WTC11 (cell line): Measurements from ENCODE around the gene MYLK4. TPM values are rescaled to one million over a fixed set of nuclear protein-coding genes. Genes with fewer than 3 reads are reported as not detected.

ENCODE experiments used
- ATAC-seq: fragments of 200-7000 bp; cut with Tn5 transposase; 2 replicates; pipeline ENCODE4 v1.10.0; 2021; ENCODE audit warnings: mild to moderate bottlenecking, moderate library complexity
- CTCF ChIA-PET: fragments of 300-600 bp; sonication (Branson Sonifier 250); formaldehyde crosslinking; loops from one replicate; lab custom pipeline; 2021; ENCODE audit warnings: antibody characterized with exemption; lab: Charles Lee
- POLR2A ChIA-PET: fragments of 350-600 bp; sonication (Branson Sonifier 250); formaldehyde crosslinking; loops from one replicate; lab custom pipeline; 2021; ENCODE audit warnings: antibody characterized with exemption; lab: Charles Lee
- DNase-seq: peaks from one replicate; pipeline ENCODE4 v3.0.0; 2021; ENCODE audit warnings: low spot score
- H3K27ac Mint-ChIP-seq: 2 replicates; pipeline ENCODE4 v1.8.0; 2021; ENCODE audit warnings: mixed read lengths
- H3K27me3 Mint-ChIP-seq: 2 replicates; pipeline ENCODE4 v1.8.0; 2021; ENCODE audit warnings: low read depth, mild to moderate bottlenecking, moderate library complexity, mixed read lengths
- H3K36me3 Mint-ChIP-seq: 2 replicates; pipeline ENCODE4 v1.8.0; 2021; ENCODE audit warnings: mixed read lengths
- H3K4me1 Mint-ChIP-seq: 2 replicates; pipeline ENCODE4 v1.8.0; 2022; ENCODE audit warnings: mixed read lengths
- H3K4me3 Mint-ChIP-seq: 2 replicates; pipeline ENCODE4 v1.8.0; 2021; ENCODE audit warnings: mild to moderate bottlenecking, moderate library complexity, mixed read lengths
- H3K9me3 Mint-ChIP-seq: 2 replicates; pipeline ENCODE4 v1.8.0; 2021; ENCODE audit warnings: mixed read lengths
- ELF4 ChIP-seq: sonication (generic); formaldehyde crosslinking; IDR thresholded peaks from 2 replicates; pipeline ENCODE4 v1.8.1; 2022; ENCODE audit warnings: low read depth, mild to moderate bottlenecking, moderate library complexity, missing genetic modification reagents
- GABPB1 ChIP-seq: sonication (generic); formaldehyde crosslinking; IDR thresholded peaks from 2 replicates; pipeline ENCODE4 v1.8.1; 2023; ENCODE audit warnings: mild to moderate bottlenecking, missing genetic modification reagents
- NFE2L1 ChIP-seq: sonication (generic); formaldehyde crosslinking; IDR thresholded peaks from 2 replicates; pipeline ENCODE4 v1.8.1; 2023; ENCODE audit warnings: missing genetic modification reagents
- NR3C1 ChIP-seq: sonication (generic); formaldehyde crosslinking; conservative IDR thresholded peaks from 2 replicates; pipeline ENCODE4 v1.8.1; 2023; ENCODE audit warnings: low read depth, mild to moderate bottlenecking, missing genetic modification reagents
- SMAD3 ChIP-seq: sonication (generic); formaldehyde crosslinking; IDR thresholded peaks from 2 replicates; pipeline ENCODE4 v1.8.0; 2022; ENCODE audit warnings: missing genetic modification reagents, mild to moderate bottlenecking, borderline replicate concordance
- SMAD4 ChIP-seq: sonication (generic); formaldehyde crosslinking; IDR thresholded peaks from 2 replicates; pipeline ENCODE4 v1.8.0; 2022; ENCODE audit warnings: mild to moderate bottlenecking, missing genetic modification reagents
- SP1 ChIP-seq: sonication (generic); formaldehyde crosslinking; conservative IDR thresholded peaks from 2 replicates; pipeline ENCODE4 v1.8.1; 2022; ENCODE audit warnings: missing genetic modification reagents
- ZNF138 ChIP-seq: sonication (generic); formaldehyde crosslinking; conservative IDR thresholded peaks from 2 replicates; pipeline ENCODE4 v1.8.1; 2022; ENCODE audit warnings: mild to moderate bottlenecking, moderate library complexity, missing genetic modification reagents
- ZNF232 ChIP-seq: sonication (generic); formaldehyde crosslinking; IDR thresholded peaks from 2 replicates; pipeline ENCODE4 v1.8.0; 2022; ENCODE audit warnings: mild to moderate bottlenecking, missing genetic modification reagents
- ZNF317 ChIP-seq: sonication (generic); formaldehyde crosslinking; IDR thresholded peaks from 2 replicates; pipeline ENCODE4 v1.8.1; 2023; ENCODE audit warnings: low read depth, mild to moderate bottlenecking, moderate library complexity, missing genetic modification reagents, borderline replicate concordance
- ZNF396 ChIP-seq: fragments of 250-450 bp; sonication (Bioruptor Pico); IDR thresholded peaks from 2 replicates; pipeline ENCODE4 v1.8.0; 2021; ENCODE audit warnings: mild to moderate bottlenecking, moderate library complexity, borderline replicate concordance
- ZNF423 ChIP-seq: fragments of 250-450 bp; sonication (Bioruptor Pico); IDR thresholded peaks from 2 replicates; pipeline ENCODE4 v2.1.2; 2022; ENCODE audit warnings: mild to moderate bottlenecking, moderate library complexity
- ZNF671 ChIP-seq: fragments of 250-450 bp; sonication (Bioruptor Pico); IDR thresholded peaks from 2 replicates; pipeline ENCODE4 v1.8.0; 2021; ENCODE audit warnings: mild to moderate bottlenecking
- total RNA-seq: library from RNA; stranded (reverse); gene quantifications from 3 replicates; pipeline ENCODE4 v1.2.3, GENCODE V29; 2021
- TF ChIP-seq, protein P1 (sequence below): fragments of 200-600 bp; IDR thresholded peaks from 2 replicates; pipeline ENCODE4 v1.8.0; 2022; ENCODE audit warnings: antibody characterized with exemption
- TF ChIP-seq, protein P2 (sequence below): sonication (generic); formaldehyde crosslinking; IDR thresholded peaks from 2 replicates; pipeline ENCODE4 v1.8.1; 2023; ENCODE audit warnings: mild to moderate bottlenecking, missing genetic modification reagents
- TF ChIP-seq, protein P3 (sequence below): fragments of 250-450 bp; sonication (Bioruptor Pico); IDR thresholded peaks from 2 replicates; pipeline ENCODE4 v1.9.0; 2021; ENCODE audit warnings: moderate library complexity, mild to moderate bottlenecking, inconsistent platforms, borderline replicate concordance
- TF ChIP-seq, protein P4 (sequence below): sonication (generic); formaldehyde crosslinking; IDR thresholded peaks from 2 replicates; pipeline ENCODE4 v1.8.1; 2022; ENCODE audit warnings: missing genetic modification reagents, borderline replicate concordance
- TF ChIP-seq, protein P5 (sequence below): sonication (generic); formaldehyde crosslinking; IDR thresholded peaks from 2 replicates; pipeline ENCODE4 v1.8.0; 2023; ENCODE audit warnings: mild to moderate bottlenecking, missing genetic modification reagents
- TF ChIP-seq, protein P6 (sequence below): sonication (generic); formaldehyde crosslinking; conservative IDR thresholded peaks from 2 replicates; pipeline ENCODE4 v1.8.1; 2023; ENCODE audit warnings: mild to moderate bottlenecking, low read depth, missing genetic modification reagents, moderate library complexity

MYLK4 gene
- total RNA-seq, 1 experiment from 2014 or later = 0.13 TPM

DNA sequence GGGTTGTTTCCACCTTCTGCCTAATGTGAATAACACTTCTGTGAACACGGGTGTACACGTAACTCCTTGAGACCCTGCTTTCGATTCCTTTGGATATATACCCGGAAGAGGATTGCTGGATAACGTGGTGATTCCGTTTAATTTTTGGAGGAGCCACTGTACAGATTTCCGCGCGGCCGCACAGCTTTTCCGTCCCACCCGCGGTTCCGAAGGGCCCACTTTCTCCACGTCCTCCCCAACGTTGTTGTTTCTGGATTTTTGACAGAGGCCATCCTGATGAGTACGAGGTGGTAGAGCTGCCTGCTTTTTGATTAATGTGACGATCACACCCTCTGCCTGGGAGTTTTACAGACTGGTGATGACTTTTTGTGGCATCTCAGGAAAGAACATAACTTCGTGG is 114.0 kb downstream of the MYLK4 start:
- no peaks in the 10 kb centered on the region for H3K36me3 Mint-ChIP-seq
- CTCF ChIA-PET = no interaction called here
- H3K27ac Mint-ChIP-seq = no peak overlapping the region
- ATAC-seq = no peak
- TF ChIP-seq SMAD3 = no peak
- TF ChIP-seq ZNF232 = no peak
- TF ChIP-seq, protein P1, sequence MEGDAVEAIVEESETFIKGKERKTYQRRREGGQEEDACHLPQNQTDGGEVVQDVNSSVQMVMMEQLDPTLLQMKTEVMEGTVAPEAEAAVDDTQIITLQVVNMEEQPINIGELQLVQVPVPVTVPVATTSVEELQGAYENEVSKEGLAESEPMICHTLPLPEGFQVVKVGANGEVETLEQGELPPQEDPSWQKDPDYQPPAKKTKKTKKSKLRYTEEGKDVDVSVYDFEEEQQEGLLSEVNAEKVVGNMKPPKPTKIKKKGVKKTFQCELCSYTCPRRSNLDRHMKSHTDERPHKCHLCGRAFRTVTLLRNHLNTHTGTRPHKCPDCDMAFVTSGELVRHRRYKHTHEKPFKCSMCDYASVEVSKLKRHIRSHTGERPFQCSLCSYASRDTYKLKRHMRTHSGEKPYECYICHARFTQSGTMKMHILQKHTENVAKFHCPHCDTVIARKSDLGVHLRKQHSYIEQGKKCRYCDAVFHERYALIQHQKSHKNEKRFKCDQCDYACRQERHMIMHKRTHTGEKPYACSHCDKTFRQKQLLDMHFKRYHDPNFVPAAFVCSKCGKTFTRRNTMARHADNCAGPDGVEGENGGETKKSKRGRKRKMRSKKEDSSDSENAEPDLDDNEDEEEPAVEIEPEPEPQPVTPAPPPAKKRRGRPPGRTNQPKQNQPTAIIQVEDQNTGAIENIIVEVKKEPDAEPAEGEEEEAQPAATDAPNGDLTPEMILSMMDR = no peak
- TF ChIP-seq, all 79 proteins: peak for 0
- Mint-ChIP-seq H3K27me3 (peaks cover 23% of the 10 kb centered on the region), H3K4me1 (peaks cover 36% of the 10 kb centered on the region), H3K9me3 (no peaks in the 10 kb centered on the region), H3K4me3 (no peak overlapping the region)
- POLR2A ChIA-PET = no interaction called here
- no peak for DNase-seq

DNA sequence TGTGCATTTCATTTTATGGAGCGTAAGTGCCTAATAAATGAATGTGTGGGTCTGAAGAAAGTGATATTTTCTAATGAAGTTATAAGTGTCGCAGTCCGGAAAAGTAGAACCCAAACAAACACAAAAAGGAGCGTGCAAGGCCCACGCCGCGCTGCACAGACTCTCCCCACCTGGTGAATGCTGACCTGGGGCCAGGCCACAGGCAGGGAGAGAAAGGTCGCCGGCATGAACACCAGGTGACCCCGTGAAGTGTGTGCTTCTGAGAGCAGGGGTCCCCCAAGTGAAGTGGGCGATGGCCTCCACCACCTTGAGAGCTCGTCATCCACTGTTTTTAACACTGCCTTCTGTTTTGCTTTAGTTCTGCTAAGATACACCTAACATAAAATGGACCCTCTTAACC is 114.8 kb downstream of the MYLK4 start:
- Mint-ChIP-seq H3K27ac (no peak overlapping the region), H3K27me3 (peaks cover 27% of the 10 kb centered on the region), H3K9me3 (no peaks in the 10 kb centered on the region), H3K4me3 (no peak overlapping the region), H3K4me1 (peaks cover 36% of the 10 kb centered on the region), H3K36me3 (no peaks in the 10 kb centered on the region)
- POLR2A ChIA-PET = no interaction called here
- no peak for DNase-seq
- no peak for TF ChIP-seq ZNF232
- TF ChIP-seq ZNF396 (CRISPR knock-in tag) = no peak
- TF ChIP-seq, protein P2, sequence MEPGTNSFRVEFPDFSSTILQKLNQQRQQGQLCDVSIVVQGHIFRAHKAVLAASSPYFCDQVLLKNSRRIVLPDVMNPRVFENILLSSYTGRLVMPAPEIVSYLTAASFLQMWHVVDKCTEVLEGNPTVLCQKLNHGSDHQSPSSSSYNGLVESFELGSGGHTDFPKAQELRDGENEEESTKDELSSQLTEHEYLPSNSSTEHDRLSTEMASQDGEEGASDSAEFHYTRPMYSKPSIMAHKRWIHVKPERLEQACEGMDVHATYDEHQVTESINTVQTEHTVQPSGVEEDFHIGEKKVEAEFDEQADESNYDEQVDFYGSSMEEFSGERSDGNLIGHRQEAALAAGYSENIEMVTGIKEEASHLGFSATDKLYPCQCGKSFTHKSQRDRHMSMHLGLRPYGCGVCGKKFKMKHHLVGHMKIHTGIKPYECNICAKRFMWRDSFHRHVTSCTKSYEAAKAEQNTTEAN (CRISPR knock-in tag) = no peak
- TF ChIP-seq, protein P3, sequence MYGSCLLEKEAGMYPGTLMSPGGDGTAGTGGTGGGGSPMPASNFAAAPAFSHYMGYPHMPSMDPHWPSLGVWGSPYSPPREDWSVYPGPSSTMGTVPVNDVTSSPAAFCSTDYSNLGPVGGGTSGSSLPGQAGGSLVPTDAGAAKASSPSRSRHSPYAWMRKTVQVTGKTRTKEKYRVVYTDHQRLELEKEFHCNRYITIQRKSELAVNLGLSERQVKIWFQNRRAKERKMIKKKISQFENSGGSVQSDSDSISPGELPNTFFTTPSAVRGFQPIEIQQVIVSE (CRISPR knock-in tag) = no peak
- no peak for TF ChIP-seq NFE2L1
- no peak for TF ChIP-seq ZNF671
- TF ChIP-seq NR3C1 (CRISPR knock-in tag) = no peak
- TF ChIP-seq ZNF317 (CRISPR knock-in tag) = no peak
- no peak for TF ChIP-seq GABPB1
- TF ChIP-seq ZNF423 (CRISPR knock-in tag) = no peak
- TF ChIP-seq ZNF138 (CRISPR knock-in tag) = no peak
- no peak for TF ChIP-seq SP1 (CRISPR knock-in tag)
- TF ChIP-seq ELF4 = no peak
- TF ChIP-seq, protein P4, sequence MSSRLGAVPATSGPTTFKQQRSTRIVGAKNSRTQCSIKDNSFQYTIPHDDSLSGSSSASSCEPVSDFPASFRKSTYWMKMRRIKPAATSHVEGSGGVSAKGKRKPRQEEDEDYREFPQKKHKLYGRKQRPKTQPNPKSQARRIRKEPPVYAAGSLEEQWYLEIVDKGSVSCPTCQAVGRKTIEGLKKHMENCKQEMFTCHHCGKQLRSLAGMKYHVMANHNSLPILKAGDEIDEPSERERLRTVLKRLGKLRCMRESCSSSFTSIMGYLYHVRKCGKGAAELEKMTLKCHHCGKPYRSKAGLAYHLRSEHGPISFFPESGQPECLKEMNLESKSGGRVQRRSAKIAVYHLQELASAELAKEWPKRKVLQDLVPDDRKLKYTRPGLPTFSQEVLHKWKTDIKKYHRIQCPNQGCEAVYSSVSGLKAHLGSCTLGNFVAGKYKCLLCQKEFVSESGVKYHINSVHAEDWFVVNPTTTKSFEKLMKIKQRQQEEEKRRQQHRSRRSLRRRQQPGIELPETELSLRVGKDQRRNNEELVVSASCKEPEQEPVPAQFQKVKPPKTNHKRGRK (CRISPR knock-in tag) = no peak
- TF ChIP-seq, protein P5, sequence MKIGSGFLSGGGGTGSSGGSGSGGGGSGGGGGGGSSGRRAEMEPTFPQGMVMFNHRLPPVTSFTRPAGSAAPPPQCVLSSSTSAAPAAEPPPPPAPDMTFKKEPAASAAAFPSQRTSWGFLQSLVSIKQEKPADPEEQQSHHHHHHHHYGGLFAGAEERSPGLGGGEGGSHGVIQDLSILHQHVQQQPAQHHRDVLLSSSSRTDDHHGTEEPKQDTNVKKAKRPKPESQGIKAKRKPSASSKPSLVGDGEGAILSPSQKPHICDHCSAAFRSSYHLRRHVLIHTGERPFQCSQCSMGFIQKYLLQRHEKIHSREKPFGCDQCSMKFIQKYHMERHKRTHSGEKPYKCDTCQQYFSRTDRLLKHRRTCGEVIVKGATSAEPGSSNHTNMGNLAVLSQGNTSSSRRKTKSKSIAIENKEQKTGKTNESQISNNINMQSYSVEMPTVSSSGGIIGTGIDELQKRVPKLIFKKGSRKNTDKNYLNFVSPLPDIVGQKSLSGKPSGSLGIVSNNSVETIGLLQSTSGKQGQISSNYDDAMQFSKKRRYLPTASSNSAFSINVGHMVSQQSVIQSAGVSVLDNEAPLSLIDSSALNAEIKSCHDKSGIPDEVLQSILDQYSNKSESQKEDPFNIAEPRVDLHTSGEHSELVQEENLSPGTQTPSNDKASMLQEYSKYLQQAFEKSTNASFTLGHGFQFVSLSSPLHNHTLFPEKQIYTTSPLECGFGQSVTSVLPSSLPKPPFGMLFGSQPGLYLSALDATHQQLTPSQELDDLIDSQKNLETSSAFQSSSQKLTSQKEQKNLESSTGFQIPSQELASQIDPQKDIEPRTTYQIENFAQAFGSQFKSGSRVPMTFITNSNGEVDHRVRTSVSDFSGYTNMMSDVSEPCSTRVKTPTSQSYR (CRISPR knock-in tag) = no peak
- TF ChIP-seq SMAD4 (CRISPR knock-in tag) = no peak
- TF ChIP-seq, protein P6, sequence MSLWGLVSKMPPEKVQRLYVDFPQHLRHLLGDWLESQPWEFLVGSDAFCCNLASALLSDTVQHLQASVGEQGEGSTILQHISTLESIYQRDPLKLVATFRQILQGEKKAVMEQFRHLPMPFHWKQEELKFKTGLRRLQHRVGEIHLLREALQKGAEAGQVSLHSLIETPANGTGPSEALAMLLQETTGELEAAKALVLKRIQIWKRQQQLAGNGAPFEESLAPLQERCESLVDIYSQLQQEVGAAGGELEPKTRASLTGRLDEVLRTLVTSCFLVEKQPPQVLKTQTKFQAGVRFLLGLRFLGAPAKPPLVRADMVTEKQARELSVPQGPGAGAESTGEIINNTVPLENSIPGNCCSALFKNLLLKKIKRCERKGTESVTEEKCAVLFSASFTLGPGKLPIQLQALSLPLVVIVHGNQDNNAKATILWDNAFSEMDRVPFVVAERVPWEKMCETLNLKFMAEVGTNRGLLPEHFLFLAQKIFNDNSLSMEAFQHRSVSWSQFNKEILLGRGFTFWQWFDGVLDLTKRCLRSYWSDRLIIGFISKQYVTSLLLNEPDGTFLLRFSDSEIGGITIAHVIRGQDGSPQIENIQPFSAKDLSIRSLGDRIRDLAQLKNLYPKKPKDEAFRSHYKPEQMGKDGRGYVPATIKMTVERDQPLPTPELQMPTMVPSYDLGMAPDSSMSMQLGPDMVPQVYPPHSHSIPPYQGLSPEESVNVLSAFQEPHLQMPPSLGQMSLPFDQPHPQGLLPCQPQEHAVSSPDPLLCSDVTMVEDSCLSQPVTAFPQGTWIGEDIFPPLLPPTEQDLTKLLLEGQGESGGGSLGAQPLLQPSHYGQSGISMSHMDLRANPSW (CRISPR knock-in tag) = no peak
- CTCF ChIA-PET = interaction anchor here (0.6 to 1.5 kb wide), 5 partner anchors 9 to 107 kb away, joined by 3 to 4 read pairs (median 3); no protein-coding TSS in a partner anchor
- no peak for ATAC-seq
